ENCODE measurements around the gene KIF1B. TPM values are rescaled to one million over a fixed set of nuclear protein-coding genes. Genes with fewer than 3 reads are reported as not detected.
"Not testable (repeated sequence)": the region's sequence is repeated elsewhere in the genome, so short reads cannot be mapped to it uniquely, and the experiment has no call there.

Gene KIF1B
- total RNA-seq, 1 experiment from 2014 or later = 33.0 TPM

- DNase-seq (ENCODE audit: low read depth, low spot score) (no peak), ATAC-seq (no peak)
- ChIA-PET CTCF (no interaction called here), POLR2A (no interaction called here)
- Histone ChIP-seq H3K4me1 (ENCODE audit: control insufficient read depth, insufficient read depth, low read length) (no peaks in the 10 kb centered on the region), H3K27ac (ENCODE audit: low read length) (no peak overlapping the region), H3K9me3 (ENCODE audit: control insufficient read depth, insufficient read depth, low read depth, low read length) (no peaks in the 10 kb centered on the region), H3K27me3 (ENCODE audit: control insufficient read depth, insufficient read depth, low read length) (no peaks in the 10 kb centered on the region), H3K4me3 (ENCODE audit: low read depth in 2 of 2, low read length in 2 of 2) (no peak overlapping the region), H3K36me3 (ENCODE audit: control insufficient read depth, insufficient read depth, low read length) (no peaks in the 10 kb centered on the region)
- TF ChIP-seq SIN3A (IDR thresholded peaks at IDR 0.05; ENCODE audit: borderline replicate concordance, insufficient read depth, low read depth, low read length) (no peak), REST (IDR thresholded peaks at IDR 0.05; ENCODE audit: insufficient read depth in 1 of 2, low read depth in 2 of 2, low read length in 1 of 2) (no peak), TCF7L2 (IDR thresholded peaks at IDR 0.05; ENCODE audit: low read depth, low read length) (no peak), CTCF (IDR thresholded peaks at IDR 0.05) (no peak), POLR2AphosphoS5 (IDR thresholded peaks at IDR 0.05; ENCODE audit: low read depth, low read length) (no peak)
- in situ Hi-C loops (cut with HindIII; ENCODE audit: low pct_unique_long_range_greater_than_20kb, low sequenced_read_pairs) = no loop called here
- BruUV-seq (replicated peaks) = no TSS peak
- intact Hi-C loops (cut with micrococcal nuclease; ENCODE audit: unreplicated experiment) = no loop called here
Observed at GRCh38 chr1:10424034-10424433, 213.7 kb downstream of the KIF1B start.

GRCh38 chr1:10424651-10425050, 214.3 kb downstream of the KIF1B start:
- no peak overlapping the region for H3K4me3 ChIP-seq (ENCODE audit: low read depth in 2 of 2, low read length in 2 of 2)
- no peaks in the 10 kb centered on the region for H3K27me3 ChIP-seq (ENCODE audit: control insufficient read depth, insufficient read depth, low read length)
- POLR2A ChIA-PET = no interaction called here
- ATAC-seq (no peak), DNase-seq (ENCODE audit: low read depth, low spot score) (no peak)
- in situ Hi-C loops (cut with HindIII; ENCODE audit: low pct_unique_long_range_greater_than_20kb, low sequenced_read_pairs) (no loop called here), intact Hi-C loops (cut with micrococcal nuclease; ENCODE audit: unreplicated experiment) (no loop called here)
- H3K27ac ChIP-seq (ENCODE audit: low read length) = no peak overlapping the region
- H3K36me3 ChIP-seq (ENCODE audit: control insufficient read depth, insufficient read depth, low read length) = no peaks in the 10 kb centered on the region
- no TSS peak for BruUV-seq (replicated peaks)
- CTCF ChIA-PET = no interaction called here
- no peaks in the 10 kb centered on the region; the same call in 1 of the 2 replicates for H3K4me1 ChIP-seq (ENCODE audit: control insufficient read depth, insufficient read depth, low read length)
- no peaks in the 10 kb centered on the region for H3K9me3 ChIP-seq (ENCODE audit: control insufficient read depth, insufficient read depth, low read depth, low read length)
- TF ChIP-seq SIN3A (IDR thresholded peaks at IDR 0.05; ENCODE audit: borderline replicate concordance, insufficient read depth, low read depth, low read length) = no peak
- no peak for TF ChIP-seq CTCF (IDR thresholded peaks at IDR 0.05)
- no peak for TF ChIP-seq REST (IDR thresholded peaks at IDR 0.05; ENCODE audit: insufficient read depth in 1 of 2, low read depth in 2 of 2, low read length in 1 of 2)
- TF ChIP-seq POLR2AphosphoS5 (IDR thresholded peaks at IDR 0.05; ENCODE audit: low read depth, low read length) = no peak
- no peak for TF ChIP-seq TCF7L2 (IDR thresholded peaks at IDR 0.05; ENCODE audit: low read depth, low read length)

GRCh38 chr1:10425826-10426534, 215.6 kb downstream of the KIF1B start:
- CTCF ChIA-PET; H3K9me3 ChIP-seq (ENCODE audit: control insufficient read depth, insufficient read depth, low read depth, low read length); H3K4me1 ChIP-seq (ENCODE audit: control insufficient read depth, insufficient read depth, low read length); BruUV-seq (replicated peaks); H3K27ac ChIP-seq (ENCODE audit: low read length); H3K36me3 ChIP-seq (ENCODE audit: control insufficient read depth, insufficient read depth, low read length); intact Hi-C loops (cut with micrococcal nuclease; ENCODE audit: unreplicated experiment); DNase-seq (ENCODE audit: low read depth, low spot score); ATAC-seq; in situ Hi-C loops (cut with HindIII; ENCODE audit: low pct_unique_long_range_greater_than_20kb, low sequenced_read_pairs); POLR2A ChIA-PET; H3K4me3 ChIP-seq (ENCODE audit: low read depth in 2 of 2, low read length in 2 of 2); H3K27me3 ChIP-seq (ENCODE audit: control insufficient read depth, insufficient read depth, low read length): not testable (repeated sequence)

Measured in Panc1 (cell line).